ENCODE results near the gene PCK2.
"Not testable (repeated sequence)": the region's sequence is repeated elsewhere in the genome, so short reads cannot be mapped to it uniquely, and the experiment has no call there.

The PCK2 gene

DNA sequence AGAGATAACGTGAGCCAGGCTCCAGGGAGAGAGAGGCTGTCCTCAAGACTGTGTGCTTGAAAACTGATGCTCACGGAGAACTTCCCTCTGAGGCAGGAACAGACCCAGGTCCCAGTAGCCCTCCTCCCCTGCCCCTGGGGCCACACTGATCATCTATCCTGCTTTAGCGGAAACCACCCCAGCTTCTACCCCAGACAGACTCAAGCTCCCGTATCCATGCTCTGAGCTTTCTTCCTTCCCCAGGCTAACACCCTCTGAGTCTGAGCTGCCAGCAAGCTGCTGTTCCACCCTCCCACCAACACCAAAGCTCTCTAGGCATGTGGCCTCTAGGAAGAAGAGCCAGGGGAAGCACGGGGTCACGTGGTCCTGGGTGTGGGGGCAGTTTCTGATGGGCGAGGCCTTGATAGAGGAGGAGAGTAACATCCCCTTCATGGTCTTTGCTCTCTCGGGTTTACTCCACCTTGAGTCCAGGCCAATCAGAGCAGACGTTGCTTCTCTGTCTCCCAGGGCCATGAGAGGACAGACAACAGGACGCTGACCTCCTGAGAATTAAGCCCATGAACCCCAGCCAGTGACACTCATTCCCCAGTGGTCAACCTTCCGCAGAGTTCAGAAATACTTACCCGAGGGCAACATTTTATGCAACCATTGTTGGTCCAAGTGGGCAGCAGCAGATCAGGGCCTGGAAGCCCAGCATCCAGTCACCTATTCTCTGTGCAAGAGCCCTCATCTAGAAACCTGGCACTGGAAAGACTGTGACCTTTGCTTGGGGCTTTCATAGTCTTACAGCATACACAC is 1.4 kb downstream of the PCK2 start:
- DNase-seq (ENCODE audit: low read depth, low spot score), result peak; percentile 57

DNA sequence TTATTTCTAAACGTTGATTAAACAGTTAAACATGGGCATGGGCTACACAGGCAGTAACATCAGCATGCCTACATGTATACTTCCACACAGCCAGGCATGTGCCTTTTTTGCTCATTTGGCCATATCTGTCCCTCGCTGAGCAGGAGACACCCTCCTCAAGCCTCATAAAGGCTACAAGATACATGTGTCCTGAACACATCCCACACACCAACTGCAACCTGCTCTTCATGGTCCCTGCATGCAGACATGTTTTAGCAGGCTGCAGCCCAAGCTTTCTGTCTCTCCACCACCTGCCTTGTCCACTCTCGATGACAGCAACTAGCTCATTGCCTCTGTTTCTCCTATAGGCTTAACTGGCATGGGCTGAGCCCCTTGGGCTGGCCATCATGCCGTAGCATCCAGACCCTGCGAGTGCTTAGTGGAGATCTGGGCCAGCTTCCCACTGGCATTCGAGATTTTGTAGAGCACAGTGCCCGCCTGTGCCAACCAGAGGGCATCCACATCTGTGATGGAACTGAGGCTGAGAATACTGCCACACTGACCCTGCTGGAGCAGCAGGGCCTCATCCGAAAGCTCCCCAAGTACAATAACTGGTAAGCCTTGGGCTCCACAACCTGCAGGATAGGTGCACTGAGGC is 2.6 kb downstream of the PCK2 start:
- no peak for DNase-seq (ENCODE audit: low read depth, low spot score)

DNA sequence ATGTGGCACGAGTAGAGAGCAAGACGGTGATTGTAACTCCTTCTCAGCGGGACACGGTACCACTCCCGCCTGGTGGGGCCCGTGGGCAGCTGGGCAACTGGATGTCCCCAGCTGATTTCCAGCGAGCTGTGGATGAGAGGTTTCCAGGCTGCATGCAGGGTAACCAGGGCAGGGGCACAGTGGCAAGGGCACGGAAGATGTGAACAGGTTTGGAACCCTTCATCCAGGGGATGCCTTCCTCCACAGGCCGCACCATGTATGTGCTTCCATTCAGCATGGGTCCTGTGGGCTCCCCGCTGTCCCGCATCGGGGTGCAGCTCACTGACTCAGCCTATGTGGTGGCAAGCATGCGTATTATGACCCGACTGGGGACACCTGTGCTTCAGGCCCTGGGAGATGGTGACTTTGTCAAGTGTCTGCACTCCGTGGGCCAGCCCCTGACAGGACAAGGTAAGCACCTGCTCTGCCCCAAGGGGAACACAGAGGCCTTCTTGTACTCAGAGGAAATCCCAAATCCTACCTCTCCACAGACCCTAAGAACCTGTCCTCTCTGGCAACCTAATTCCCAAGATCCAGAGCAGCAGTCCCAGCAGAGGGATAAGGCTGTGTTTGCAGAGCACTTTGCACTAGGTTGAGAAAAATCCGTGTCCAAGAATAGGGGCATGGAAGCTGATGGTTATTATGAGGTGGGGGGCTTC is 4.3 kb downstream of the PCK2 start:
- no peak for DNase-seq (ENCODE audit: low read depth, low spot score)

DNA sequence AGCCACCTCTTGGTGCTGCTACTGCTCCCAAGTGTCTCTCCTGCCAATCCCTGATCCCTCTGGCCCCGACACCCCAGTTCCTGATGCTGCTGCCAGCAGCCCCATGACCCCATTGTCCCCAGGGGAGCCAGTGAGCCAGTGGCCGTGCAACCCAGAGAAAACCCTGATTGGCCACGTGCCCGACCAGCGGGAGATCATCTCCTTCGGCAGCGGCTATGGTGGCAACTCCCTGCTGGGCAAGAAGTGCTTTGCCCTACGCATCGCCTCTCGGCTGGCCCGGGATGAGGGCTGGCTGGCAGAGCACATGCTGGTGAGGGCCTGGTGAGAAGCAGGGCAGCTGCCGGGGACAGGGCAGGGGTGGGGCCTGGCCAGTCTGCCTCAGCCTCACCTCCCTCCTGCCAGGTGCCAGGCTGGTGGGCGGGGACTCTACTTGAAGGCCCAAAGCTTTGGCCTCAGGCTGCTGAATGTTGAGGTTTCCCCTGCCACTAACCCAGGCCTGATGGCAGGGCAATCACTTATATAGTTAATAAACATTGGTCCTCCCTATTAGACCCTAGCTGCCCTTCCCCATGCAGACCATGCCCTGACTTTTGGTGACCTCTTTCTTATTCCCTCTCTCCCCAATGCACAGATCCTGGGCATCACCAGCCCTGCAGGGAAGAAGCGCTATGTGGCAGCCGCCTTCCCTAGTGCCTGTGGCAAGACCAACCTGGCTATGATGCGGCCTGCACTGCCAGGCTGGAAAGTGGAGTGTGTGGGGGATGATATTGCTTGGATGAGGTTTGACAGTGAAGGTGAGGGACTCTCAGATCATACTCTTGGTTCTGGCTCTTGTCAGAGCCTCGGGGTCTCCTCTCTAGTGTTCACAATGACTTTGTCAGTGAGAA is 5.1 kb downstream of the PCK2 start:
- no peak for DNase-seq (ENCODE audit: low read depth, low spot score)

DNA sequence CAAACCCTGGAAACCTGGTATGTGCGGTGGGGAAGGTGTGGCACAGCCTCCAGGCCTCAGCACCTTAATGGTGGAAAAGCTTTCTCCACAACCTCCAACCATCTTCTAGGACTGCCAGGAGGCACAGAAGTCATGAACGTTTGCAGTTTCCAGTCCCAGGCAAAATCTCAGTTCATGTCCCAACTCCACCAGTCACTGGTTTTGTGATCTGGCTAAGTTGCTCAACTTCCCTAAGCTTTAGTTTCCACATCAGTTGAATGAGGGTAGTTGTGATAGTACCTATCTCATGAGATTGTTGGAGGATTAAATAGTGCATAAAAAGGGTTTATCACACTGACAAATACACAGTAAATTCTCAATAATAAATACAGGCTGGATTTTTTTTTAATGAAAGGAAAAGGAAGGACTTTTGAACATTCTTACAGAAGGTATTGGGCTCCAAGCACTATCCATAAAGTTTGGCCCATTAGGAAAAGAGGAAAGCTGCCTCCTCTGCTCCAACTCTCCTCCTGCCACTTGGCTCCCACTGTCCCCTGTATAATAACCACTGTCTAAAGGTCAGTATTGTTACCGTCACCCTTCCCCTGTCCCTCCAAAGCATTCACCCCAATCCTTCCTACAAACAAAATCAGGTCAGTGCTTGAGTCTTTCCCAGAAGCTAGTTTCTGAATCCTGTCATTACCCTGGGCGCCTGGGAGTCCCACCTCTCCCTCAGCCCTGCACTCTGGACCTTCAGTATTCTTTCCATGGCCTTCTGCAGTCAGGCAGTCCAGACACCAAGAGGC is 6.3 kb downstream of the PCK2 start:
- DNase-seq (ENCODE audit: low read depth, low spot score), result no peak

DNA sequence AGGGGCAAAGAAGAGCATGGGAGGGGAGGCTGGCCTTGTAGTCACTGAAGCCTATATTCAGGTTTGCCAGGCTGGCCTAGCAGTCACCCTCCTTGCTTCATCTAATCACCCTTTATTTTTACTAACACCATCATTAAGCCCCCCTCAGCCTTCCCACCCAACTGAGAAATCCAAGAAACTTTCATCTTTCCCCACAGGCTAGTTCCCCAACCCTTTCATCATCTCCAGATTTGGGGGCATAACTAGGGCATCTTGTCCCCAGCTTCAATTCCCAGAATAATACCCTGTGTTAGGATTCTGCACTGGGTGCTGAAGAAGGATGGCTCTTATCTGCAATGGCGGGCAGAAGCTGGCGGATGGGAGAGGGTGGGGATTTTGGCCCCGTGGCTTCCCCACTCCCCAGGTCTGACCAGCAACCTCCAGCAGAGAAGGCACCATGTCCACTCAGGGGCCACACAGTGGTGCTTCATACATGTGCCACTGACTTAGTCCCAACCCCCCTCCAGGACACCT is 6.9 kb downstream of the PCK2 start:
- DNase-seq (ENCODE audit: low read depth, low spot score), result no peak

DNA sequence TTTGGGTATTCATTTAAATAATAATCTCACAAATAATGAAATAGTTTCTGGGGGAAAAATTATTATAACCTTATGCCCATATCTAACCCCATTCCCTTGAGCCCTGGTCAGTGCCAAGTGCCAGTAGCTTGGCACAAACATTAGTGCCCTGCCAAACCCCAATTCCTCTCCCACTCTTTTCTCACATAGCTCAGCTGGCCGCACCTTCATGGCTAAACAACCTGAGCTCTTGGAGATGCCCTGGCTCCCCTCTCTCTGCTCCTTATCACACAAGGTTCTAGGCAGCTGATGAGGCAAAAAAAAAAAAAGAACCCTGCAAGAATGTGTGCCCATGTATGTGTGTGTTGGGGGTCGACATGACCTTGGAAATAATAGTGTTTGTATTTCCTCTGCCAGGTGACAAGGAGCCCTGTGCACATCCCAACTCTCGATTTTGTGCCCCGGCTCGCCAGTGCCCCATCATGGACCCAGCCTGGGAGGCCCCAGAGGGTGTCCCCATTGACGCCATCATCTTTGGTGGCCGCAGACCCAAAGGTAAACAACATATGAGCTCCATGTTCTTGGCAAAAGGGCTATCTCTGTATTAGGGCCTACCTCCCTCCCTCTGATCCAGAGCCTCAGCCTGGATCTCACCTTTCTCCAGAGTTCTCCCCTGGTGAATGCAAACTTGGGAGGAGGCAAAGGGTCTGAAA is 8.4 kb downstream of the PCK2 start:
- no peak for DNase-seq (ENCODE audit: low read depth, low spot score)

DNA sequence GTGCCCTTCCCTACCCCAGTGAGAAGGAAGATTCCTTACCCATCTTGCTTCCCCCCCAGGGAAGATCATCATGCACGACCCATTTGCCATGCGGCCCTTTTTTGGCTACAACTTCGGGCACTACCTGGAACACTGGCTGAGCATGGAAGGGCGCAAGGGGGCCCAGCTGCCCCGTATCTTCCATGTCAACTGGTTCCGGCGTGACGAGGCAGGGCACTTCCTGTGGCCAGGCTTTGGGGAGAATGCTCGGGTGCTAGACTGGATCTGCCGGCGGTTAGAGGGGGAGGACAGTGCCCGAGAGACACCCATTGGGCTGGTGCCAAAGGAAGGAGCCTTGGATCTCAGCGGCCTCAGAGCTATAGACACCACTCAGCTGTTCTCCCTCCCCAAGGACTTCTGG is 9.3 kb downstream of the PCK2 start:
- DNase-seq (ENCODE audit: low read depth, low spot score), result no peak

DNA sequence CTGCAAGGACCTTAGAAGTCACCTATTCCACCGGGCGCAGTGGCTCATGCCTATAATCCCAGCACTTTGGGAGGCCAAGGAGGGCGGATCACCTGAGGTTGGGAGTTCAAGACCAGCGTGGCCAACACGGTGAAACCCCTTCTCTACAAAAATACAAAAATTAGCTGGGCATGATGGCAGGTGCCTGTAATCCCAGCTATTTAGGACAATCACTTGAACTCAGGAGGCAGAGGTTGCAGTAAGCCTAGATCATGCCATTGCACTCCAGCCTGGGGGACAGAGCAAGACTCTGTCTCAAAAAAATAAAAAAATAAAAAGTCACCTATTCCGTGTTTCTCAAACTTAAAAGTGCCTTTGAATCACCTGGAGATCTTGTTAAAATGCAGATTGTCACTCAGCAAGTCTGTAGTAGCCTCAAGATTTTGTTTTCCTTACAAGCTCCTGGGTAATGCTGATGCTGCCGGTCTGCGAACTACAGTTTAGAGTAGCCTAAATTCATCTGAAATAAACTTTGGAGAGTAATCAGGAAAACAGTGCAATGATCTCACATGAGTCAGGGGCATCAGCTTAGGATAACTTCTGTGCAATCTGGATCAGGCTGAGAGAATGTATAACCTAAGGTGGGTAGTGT is 11.6 kb downstream of the PCK2 start:
- DNase-seq (ENCODE audit: low read depth, low spot score), result not testable (repeated sequence)

DNA sequence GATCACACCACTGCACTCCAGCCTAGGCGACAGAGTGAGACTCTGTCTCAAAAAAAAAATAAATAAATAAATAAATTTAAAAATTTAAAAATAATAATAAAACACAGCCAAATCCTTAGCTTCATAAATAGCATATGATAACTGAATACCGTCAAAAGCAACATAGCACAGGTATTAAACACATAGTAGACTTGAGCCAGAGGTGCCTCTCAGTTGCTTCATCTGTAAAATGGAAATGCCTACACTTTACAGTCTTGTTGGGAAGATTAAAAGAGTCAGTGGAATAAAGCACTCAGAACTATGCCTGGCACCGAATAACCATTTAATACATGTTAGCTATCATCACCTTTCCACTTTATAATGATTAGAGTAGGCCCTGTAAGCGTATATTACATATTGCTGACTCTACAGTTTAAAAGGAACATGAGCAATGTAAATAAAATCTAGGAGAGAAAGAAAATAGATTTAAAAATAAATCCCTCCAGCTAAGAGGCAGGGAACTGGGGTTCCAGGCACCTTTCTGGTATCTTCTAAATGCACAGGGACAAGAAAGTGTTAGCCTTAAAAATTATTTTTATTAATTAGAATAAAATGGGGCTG is 12.7 kb downstream of the PCK2 start:
- DNase-seq (ENCODE audit: low read depth, low spot score), result no peak

DNA sequence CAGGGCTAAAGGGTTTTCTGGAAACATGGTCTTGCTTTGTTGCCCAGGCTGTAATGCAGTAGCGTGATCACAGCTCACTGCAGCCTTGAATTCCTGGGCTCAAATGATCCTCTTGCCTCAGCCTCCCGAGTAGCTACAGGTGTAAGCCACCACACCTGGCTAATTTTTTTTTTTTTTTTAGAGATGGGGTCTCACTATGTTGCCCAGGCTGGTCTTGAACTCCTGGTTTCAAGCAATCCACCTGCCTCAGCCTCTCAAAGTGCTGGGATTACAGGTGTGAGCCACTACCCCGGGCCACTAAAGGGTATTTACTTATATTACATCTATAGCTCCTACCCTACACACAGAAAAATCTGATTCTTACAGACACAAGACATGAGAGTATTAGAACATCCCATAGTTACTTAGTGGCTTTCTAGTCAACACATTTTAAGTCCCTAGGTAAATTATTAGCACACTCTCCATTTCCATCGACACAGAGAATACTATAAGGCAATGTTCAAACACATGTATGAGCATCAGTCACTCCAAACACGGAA is 14.3 kb downstream of the PCK2 start:
- DNase-seq (ENCODE audit: low read depth, low spot score), result no peak

DNA sequence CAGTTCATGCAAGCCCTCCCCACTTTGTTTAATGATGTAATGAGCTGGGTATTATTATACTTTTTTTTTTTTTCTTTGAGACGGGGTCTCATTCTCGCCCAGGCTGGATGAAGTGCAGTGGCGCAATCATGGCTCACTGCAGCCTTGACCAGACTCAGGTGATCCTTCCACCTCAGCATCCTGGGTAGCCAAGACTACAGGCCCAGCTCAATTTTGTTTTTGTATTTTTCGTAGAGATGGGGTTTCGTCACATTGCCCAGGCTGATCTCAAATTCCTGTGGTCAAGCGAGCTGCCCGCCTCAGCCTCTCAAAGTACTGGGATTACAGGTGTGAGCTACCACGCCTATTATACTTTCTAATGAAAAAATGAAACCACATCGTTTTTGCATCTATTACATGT is 15.9 kb downstream of the PCK2 start:
- no peak for DNase-seq (ENCODE audit: low read depth, low spot score)

DNA sequence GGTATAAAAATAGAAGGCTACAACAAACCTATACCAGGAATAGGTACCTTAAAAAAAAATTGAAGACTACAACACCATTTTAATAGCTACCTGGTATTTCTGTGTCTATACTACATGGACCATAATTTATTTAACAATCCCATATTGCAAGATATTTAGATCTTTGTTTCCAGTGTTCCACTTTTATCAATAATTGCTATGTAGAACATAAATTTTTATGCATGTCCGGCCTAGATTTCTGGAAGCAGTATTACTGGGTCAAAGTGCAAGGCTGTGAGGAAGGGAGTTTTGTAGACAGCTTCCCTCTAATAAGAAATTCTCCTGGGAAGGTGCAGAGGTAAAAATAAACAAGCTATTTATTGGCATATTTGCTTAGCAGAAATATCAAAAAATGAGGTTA is 16.4 kb downstream of the PCK2 start:
- no peak for DNase-seq (ENCODE audit: low read depth, low spot score)

DNA sequence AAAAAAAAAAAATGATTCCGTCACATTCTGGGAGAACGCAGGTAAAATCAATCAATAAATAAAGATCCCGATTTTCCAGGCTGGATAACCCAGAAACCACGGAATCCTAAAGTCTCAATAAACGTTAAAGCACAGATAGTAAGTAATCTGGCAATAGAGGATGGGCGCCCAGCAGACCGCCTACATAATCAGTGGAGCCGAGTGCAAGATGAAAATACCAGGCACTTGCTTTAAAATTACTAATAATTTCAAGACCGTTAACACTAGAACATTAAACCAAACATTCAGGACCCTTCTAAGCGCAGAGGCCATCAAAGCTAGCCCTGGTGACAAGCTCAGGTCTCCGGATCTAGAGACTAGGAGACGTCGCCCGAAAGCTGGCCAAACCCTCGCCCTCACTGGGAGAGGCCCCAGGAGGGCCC is 19.3 kb downstream of the PCK2 start:
- DNase-seq (ENCODE audit: low read depth, low spot score), result no peak

DNA sequence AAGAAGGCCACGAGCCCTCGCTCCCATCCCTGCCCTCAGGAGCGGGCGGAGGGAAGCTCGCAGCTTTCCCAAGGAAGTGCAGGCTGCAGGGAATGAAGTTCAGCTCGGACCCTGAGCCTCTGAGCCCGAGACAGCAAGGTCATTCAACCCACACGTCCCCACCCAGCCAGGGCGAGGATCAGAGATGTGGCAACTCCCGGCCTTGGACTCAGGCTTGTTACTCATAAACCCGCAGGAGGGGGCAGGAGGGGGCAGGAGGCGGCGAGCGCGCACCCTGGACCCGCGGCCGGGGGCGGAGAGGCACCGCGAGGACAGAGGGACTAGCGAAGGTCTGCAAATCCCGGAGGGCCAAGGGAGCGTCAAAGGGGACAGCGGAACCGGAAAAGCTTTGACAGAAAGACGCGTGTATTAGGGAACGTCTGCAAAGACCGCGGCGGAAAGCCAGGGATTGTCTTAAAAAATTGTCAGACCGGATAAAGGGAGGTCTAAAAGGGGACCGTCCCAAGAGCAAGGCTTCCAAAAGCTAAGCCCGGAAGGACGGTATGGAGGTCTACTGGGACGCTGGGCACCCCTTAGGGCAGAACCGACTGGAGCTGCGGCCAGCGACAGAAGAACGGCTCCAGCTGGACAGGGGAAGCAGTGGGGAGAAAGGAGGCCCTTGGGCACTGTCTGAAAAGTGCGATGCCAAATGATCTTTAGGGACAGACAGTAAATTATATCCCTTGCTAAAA is 19.9 kb downstream of the PCK2 start:
- DNase-seq (ENCODE audit: low read depth, low spot score), result peak; percentile 77

DNA sequence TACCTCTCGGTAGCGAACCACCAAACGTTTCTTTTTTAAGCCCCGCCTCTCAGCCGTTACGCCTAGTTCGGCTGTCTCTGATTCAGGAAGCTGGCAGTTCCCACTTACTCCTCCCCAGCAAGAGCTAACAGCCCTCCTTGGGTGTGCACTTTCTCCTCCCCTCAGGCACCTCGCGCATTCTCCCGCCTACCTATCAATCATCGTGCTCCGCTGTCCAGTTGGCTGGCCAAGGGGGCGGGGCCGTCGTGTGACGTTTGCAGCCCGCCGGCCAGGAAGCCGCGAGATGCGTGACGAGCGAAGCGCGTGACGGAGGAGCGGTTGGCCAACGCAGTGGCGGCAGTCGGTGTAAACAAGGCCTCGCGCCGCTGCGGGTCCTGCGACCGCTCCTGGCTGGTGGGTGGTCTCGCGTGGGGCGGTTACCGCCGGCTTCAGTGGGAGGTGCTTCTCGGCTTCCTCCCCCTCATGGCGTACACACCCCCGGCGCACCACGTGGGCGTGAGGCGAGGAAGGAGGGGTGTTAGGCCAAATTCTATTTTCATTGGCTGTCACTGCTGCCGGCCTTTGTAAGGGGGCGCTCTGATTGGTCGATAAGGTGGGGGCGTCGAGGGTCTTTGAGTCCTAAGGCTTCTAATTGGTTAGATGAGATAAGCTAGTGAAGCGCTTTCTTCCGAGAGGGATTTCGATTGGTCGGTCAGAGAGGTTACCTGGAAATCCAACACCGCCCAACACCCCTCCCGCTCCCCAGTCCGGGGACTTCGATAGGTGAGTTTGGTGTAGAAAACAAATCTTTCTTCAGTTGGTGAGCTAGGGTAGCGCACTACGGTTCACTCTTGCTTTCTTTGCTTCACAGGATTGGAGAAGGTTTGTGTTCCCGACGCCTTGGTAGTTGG is 20.7 kb downstream of the PCK2 start, which contains the start of the genes DCAF11 and NRL:
Gene DCAF11, plus strand, starts transcription at position 246 of the 890 bp plus-strand sequence. CDS start 818 bp downstream, outside the sequence.
Gene NRL, minus strand, starts transcription at position 418 of the 890 bp plus-strand sequence. CDS start 32,101 bp downstream, outside the sequence.
- peak; percentile 98 for DNase-seq (ENCODE audit: low read depth, low spot score)

Measured in iPS DF 19.7 (cell line).